AG09319 (cell line): ENCODE results near the gene BCL2L12.

Experiments used
- DNase-seq: peaks from one replicate; pipeline ENCODE4 v3.0.0-alpha.2; 2010; ENCODE audit warnings: low read depth; ENCODE audit errors: extremely low read depth
- TF ChIP-seq, protein P1 (sequence below): IDR thresholded peaks from 2 replicates; pipeline ENCODE4 v1.5.1; 2011; ENCODE audit warnings: low read depth, mild to moderate bottlenecking, inconsistent platforms, low read length, moderate library complexity

Gene BCL2L12

GRCh38 chr19:49696115-49696514 lies 30.4 kb downstream of the BCL2L12 start:
- TF ChIP-seq, protein P1, sequence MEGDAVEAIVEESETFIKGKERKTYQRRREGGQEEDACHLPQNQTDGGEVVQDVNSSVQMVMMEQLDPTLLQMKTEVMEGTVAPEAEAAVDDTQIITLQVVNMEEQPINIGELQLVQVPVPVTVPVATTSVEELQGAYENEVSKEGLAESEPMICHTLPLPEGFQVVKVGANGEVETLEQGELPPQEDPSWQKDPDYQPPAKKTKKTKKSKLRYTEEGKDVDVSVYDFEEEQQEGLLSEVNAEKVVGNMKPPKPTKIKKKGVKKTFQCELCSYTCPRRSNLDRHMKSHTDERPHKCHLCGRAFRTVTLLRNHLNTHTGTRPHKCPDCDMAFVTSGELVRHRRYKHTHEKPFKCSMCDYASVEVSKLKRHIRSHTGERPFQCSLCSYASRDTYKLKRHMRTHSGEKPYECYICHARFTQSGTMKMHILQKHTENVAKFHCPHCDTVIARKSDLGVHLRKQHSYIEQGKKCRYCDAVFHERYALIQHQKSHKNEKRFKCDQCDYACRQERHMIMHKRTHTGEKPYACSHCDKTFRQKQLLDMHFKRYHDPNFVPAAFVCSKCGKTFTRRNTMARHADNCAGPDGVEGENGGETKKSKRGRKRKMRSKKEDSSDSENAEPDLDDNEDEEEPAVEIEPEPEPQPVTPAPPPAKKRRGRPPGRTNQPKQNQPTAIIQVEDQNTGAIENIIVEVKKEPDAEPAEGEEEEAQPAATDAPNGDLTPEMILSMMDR, result no peak
- no peak for DNase-seq

GRCh38 chr19:49696865-49697264 lies 31.1 kb downstream of the BCL2L12 start:
- DNase-seq, result no peak
- TF ChIP-seq, protein P1, result no peak

- no peak for DNase-seq
- TF ChIP-seq, protein P1, result no peak
Observed at GRCh38 chr19:49699364-49699763, 33.6 kb downstream of the BCL2L12 start.

DNA sequence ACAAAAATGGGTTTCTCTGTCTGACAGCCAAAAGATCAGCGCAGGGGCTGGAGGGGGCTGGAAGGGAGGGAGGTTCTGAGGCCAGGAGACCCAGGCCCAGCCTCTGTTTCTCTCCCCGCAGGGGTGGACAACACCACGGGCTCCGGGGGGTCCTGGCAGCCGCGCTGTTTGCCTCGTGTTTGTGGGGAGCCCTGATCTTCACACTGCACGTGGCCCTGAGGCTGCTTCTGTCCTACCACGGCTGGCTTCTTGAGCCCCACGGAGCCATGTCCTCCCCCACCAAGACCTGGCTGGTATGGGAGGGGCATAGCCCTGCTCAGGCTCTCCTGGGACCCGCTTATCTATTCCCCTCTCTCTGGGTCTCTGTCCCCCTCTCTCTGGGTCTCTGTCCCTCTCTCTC lies 34.8 kb downstream of the BCL2L12 start:
- TF ChIP-seq, protein P1, result no peak
- no peak for DNase-seq

GRCh38 chr19:49701271-49701786 lies 35.6 kb downstream of the BCL2L12 start:
- DNase-seq, result no peak
- TF ChIP-seq, protein P1, result no peak

DNA sequence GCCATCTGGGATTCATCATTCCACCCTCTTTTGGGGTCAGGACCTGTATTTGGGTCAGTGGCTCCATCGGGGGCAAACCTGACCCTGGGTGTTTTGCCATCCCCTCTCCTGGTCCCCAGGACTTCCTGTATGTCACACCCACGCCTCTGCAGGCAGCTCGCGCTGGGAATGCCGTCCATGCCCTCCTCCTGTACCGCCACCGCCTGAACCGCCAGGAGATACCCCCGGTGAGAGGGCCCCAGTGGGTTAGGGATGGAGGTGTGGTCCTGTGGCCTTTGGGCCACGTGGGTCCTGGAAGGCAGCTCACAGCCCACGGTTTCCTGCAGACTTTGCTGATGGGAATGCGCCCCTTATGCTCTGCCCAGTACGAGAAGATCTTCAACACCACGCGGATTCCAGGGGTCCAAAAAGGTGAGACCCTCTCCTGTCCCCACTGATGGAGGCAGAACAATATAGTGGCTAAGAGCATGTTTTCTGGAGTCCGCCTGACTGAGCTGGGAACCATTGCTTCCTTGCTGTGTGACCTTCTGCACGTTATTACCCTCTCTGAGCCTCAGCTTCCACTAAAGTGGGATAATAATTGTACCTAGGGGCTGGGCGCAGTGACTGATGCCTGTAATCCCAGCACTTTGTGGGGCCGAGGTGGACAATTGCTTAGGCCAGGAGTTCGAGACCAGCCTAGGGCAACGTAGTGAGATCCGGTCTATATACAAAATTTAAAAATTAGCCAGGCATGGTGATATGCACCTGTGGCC lies 39.3 kb downstream of the BCL2L12 start:
- DNase-seq, result no peak
- TF ChIP-seq, protein P1, result no peak

DNA sequence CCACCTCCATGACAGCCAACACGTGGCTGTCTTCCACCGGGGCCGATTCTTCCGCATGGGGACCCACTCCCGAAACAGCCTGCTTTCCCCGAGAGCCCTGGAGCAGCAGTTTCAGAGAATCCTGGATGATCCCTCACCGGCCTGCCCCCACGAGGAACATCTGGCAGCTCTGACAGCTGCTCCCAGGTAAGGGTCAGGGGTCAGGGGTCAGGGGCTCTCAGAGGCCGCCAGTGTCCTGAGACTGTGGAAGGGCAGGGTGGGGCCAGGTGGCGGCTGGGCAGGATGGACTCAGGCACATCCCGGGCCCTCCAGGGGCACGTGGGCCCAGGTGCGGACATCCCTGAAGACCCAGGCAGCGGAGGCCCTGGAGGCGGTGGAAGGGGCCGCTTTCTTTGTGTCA lies 40.2 kb downstream of the BCL2L12 start:
- TF ChIP-seq, protein P1, result no peak
- DNase-seq, result no peak
